ENCODE data around the gene PPP2R5D.

DNA sequence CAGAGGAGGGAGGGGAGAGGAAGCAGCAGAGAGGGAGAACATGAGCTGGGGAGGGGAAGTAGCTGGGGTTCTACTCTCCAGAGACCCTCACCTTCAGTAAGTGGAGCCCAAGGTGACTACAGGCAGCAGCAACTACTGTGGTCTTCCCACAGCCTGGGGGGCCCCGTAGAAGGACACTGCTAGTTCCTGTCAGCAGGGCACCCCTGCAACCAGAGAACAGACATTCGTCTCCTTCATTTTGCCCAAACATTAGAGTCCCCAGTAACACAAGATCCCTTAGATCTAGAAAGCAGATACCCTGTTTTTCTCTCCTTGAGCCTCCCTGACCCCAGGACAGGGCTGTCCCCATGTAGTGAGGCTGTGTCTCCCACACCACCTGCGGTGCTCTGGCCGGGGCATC lies 15.6 kb upstream of the PPP2R5D start:
- TF ChIP-seq CTCF (conservative IDR thresholded peaks at IDR 0.05; ENCODE audit: low read length): no peak
- TF ChIP-seq EZH2phosphoT487 (IDR thresholded peaks at IDR 0.05; ENCODE audit: borderline replicate concordance, low read depth, low read length): no peak
